Skin of body (tissue), 2 donors: ENCODE measurements around the gene LTB. TPM values are rescaled to one million over a fixed set of nuclear protein-coding genes. Genes with fewer than 3 reads are reported as not detected.
"Not testable (repeated sequence)": the region's sequence is repeated elsewhere in the genome, so short reads cannot be mapped to it uniquely, and the experiment has no call there.

ENCODE experiments used
- DNase-seq: peaks from one replicate; lab custom pipeline; 2025; lab: John Stamatoyannopoulos, UW
- total RNA-seq: library from RNA; depleted of rRNA; stranded (reverse); fragments of >200 nt; gene quantifications from one replicate; pipeline ENCODE4 v1.2.3, GENCODE V29; 2014

Gene LTB
- total RNA-seq, 1 donor from 2014 or later, result 1.6 TPM

- DNase-seq, result no peak
Observed at GRCh38 chr6:31609519-31610406, 27.5 kb upstream of the LTB start.

GRCh38 chr6:31607317-31607716, 25.1 kb upstream of the LTB start:
- DNase-seq, result no peak

- no peak for DNase-seq
Observed at GRCh38 chr6:31597006-31597405, 14.8 kb upstream of the LTB start.

GRCh38 chr6:31592396-31592771, 10.2 kb upstream of the LTB start:
- DNase-seq, result no peak

- not testable (repeated sequence) for DNase-seq
Observed at GRCh38 chr6:31590691-31591090, 8.5 kb upstream of the LTB start.

- no peak for DNase-seq
Observed at GRCh38 chr6:31588871-31589650, 6.8 kb upstream of the LTB start.

- no peak for DNase-seq
Observed at GRCh38 chr6:31587791-31588777, 5.9 kb upstream of the LTB start.

- no peak for DNase-seq
Observed at GRCh38 chr6:31586599-31587281, 4.5 kb upstream of the LTB start.

- DNase-seq, result no peak
Observed at GRCh38 chr6:31586008-31586407, 3.8 kb upstream of the LTB start, which contains the start of gene LST1. LST1 (plus strand) TSS chr6:31586277; CDS start chr6:31587300, 1,023 bp downstream.

GRCh38 chr6:31585491-31585890, 3.3 kb upstream of the LTB start:
- DNase-seq, result no peak

GRCh38 chr6:31581434-31582229, 592 bp downstream of the LTB start:
- no peak for DNase-seq

- DNase-seq, result peak; percentile 69
Observed at GRCh38 chr6:31580807-31581433, 1.3 kb downstream of the LTB start.

GRCh38 chr6:31580438-31580740, 1.8 kb downstream of the LTB start:
- no peak for DNase-seq

- no peak for DNase-seq
Observed at GRCh38 chr6:31579546-31580437, 2.4 kb downstream of the LTB start.

GRCh38 chr6:31579119-31579505, 3.1 kb downstream of the LTB start:
- DNase-seq, result no peak

GRCh38 chr6:31578184-31579118, 3.8 kb downstream of the LTB start:
- no peak for DNase-seq

GRCh38 chr6:31577579-31577966, 4.7 kb downstream of the LTB start:
- DNase-seq, result no peak
